OCI-LY1 (cell line): Measurements from ENCODE around the gene ADTRP.

ENCODE experiments used
- EZH2 ChIP-seq: fragments of 200-600 bp; sonication (generic), shearing (Covaris generic); IDR thresholded peaks from 2 replicates; pipeline ENCODE4 v1.8.0; 2017; ENCODE audit warnings: borderline replicate concordance, mixed run types, mild to moderate bottlenecking, antibody characterized with exemption, low read length, moderate library complexity, mixed read lengths
- TF ChIP-seq, protein P1 (sequence below): fragments of 200-600 bp; sonication (generic), shearing (Covaris generic); IDR thresholded peaks from 2 replicates; pipeline ENCODE4 v1.5.1; 2017; ENCODE audit warnings: mild to moderate bottlenecking, antibody characterized with exemption, low read length, moderate library complexity, mixed read lengths

DNA sequence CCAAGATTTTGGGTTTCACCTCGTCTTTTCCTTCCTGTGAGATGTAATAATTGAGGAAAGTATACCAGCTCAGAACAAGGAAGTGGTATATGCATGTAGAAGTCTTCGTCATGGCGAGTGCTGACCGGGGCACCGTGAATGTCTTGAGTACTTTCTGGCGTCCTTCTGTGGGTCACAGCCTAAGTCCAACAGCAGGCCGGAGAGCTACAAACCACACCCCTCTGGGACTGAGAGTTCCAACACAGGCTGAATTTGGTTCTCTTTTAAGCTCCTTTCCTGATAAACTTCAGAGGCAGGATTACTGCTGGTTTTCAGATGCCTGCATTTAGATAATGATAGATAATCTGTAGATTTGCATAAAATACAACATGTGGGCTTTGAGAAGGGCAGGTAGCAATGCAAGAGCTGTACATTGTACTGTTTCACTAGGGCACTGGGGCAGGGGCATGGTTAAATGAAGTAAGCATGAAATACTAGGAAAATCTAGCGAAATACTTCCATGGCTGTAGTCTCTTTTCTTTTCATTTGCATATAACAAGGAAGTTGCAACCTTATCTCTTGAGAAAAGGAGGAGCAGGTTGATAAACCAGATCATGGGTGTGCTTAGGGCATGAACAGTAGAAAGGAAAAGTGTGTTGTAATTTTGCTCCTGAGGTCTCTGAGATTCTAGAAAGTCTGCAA lies at the start of gene ADTRP:
- TF ChIP-seq, protein P1, sequence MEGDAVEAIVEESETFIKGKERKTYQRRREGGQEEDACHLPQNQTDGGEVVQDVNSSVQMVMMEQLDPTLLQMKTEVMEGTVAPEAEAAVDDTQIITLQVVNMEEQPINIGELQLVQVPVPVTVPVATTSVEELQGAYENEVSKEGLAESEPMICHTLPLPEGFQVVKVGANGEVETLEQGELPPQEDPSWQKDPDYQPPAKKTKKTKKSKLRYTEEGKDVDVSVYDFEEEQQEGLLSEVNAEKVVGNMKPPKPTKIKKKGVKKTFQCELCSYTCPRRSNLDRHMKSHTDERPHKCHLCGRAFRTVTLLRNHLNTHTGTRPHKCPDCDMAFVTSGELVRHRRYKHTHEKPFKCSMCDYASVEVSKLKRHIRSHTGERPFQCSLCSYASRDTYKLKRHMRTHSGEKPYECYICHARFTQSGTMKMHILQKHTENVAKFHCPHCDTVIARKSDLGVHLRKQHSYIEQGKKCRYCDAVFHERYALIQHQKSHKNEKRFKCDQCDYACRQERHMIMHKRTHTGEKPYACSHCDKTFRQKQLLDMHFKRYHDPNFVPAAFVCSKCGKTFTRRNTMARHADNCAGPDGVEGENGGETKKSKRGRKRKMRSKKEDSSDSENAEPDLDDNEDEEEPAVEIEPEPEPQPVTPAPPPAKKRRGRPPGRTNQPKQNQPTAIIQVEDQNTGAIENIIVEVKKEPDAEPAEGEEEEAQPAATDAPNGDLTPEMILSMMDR: no peak
- no peak for TF ChIP-seq EZH2
